ENCODE measurements around the gene PXMP2.

Gene PXMP2

GRCh38 chr12:132687211-132688164, at the start of gene PXMP2, which contains the start of gene POLE:
Gene PXMP2, plus strand, starts transcription at chr12:132687587. Its CDS starts 84 bp downstream, at chr12:132687671.
Gene POLE, minus strand, starts transcription at chr12:132687342. Its CDS starts 27 bp downstream, at chr12:132687315.
- peak; percentile 73 for DNase-seq

GRCh38 chr12:132637811-132638210, 49.6 kb upstream of the PXMP2 start:
- no peak for DNase-seq

- DNase-seq: no peak
Observed at GRCh38 chr12:132638541-132639408, 48.6 kb upstream of the PXMP2 start.

GRCh38 chr12:132639956-132640520, 47.3 kb upstream of the PXMP2 start:
- DNase-seq: no peak

- DNase-seq: no peak
Observed at GRCh38 chr12:132640936-132641335, 46.5 kb upstream of the PXMP2 start.

GRCh38 chr12:132641811-132642650, 45.4 kb upstream of the PXMP2 start:
- DNase-seq: no peak

GRCh38 chr12:132642846-132643835, 44.2 kb upstream of the PXMP2 start:
- DNase-seq: no peak

GRCh38 chr12:132646850-132647249, 40.5 kb upstream of the PXMP2 start:
- no peak for DNase-seq

GRCh38 chr12:132647858-132648257, 39.5 kb upstream of the PXMP2 start:
- no peak for DNase-seq

- no peak for DNase-seq
Observed at GRCh38 chr12:132648616-132649225, 38.7 kb upstream of the PXMP2 start.

- no peak for DNase-seq
Observed at GRCh38 chr12:132649226-132649945, 38.0 kb upstream of the PXMP2 start.

GRCh38 chr12:132651444-132652100, 35.8 kb upstream of the PXMP2 start:
- no peak for DNase-seq

- DNase-seq: no peak
Observed at GRCh38 chr12:132653567-132654290, 33.7 kb upstream of the PXMP2 start.

GRCh38 chr12:132657004-132657727, 30.2 kb upstream of the PXMP2 start:
- no peak for DNase-seq

GRCh38 chr12:132658149-132658894, 29.1 kb upstream of the PXMP2 start:
- DNase-seq: no peak

GRCh38 chr12:132659146-132659545, 28.2 kb upstream of the PXMP2 start:
- no peak for DNase-seq

GRCh38 chr12:132660052-132660451, 27.3 kb upstream of the PXMP2 start:
- no peak for DNase-seq
